Psoas muscle (tissue), 8 donors: ENCODE measurements around the gene NUP210L. TPM values are rescaled to one million over a fixed set of nuclear protein-coding genes. Genes with fewer than 3 reads are reported as not detected.

Source experiments
- ATAC-seq, 4 donors: fragments of 200-7000 bp; cut with Tn5 transposase; one replicate each; pipeline ENCODE4 v1.9.1; 2020; ENCODE audit warnings: moderate library complexity in 3 of 4, mild to moderate bottlenecking in 2 of 4
- DNase-seq, 2 donors: peaks; one replicate each; pipeline ENCODE4 v3.0.0-alpha.2; 2020
- H3K27ac ChIP-seq: fragments of 200-600 bp; one replicate; pipeline ENCODE4 v1.8.0; 2022
- H3K27me3 ChIP-seq, 3 donors: fragments of 200-600 bp in 1 of 3; one replicate each; pipeline versions ENCODE4 v1.6.1 to v1.8.0; 2013 to 2022; ENCODE audit warnings: low read length in 2 of 3, mild to moderate bottlenecking in 2 of 3, moderate library complexity in 1 of 3; ENCODE audit not compliant: insufficient read depth in 3 of 3
- H3K36me3 ChIP-seq, 2 donors: fragments of 200-600 bp in 1 of 2; one replicate each; pipeline versions ENCODE4 v1.6.1 to v1.8.0; 2013 to 2022; ENCODE audit warnings: low read depth in 1 of 2, mild to moderate bottlenecking in 1 of 2, moderate library complexity in 1 of 2; ENCODE audit not compliant: insufficient read depth in 1 of 2
- H3K4me1 ChIP-seq: fragments of 200-600 bp; one replicate; pipeline ENCODE4 v1.8.0; 2022
- H3K4me3 ChIP-seq: fragments of 200-600 bp; one replicate; pipeline ENCODE4 v1.8.0; 2022; ENCODE audit warnings: mild to moderate bottlenecking
- H3K9me3 ChIP-seq: fragments of 200-600 bp; one replicate; pipeline ENCODE4 v1.8.0; 2022
- CTCF ChIP-seq: fragments of 200-600 bp; IDR thresholded peaks from one replicate; pipeline ENCODE4 v1.8.0; 2022; ENCODE audit warnings: antibody characterized with exemption
- WGBS, 3 donors: extraction: QIAGEN DNeasy Blood & Tissue Kit; methylation state at CpG; one replicate each; pipeline versions ENCODE4 v1.1.6 to v1.1.7; 2013; 5-methylcytosine and 5-hydroxymethylcytosine counted together
- intact Hi-C, 2 donors: fragments of 100-400 bp; cut with DNase I; formaldehyde crosslinking; loops; one replicate each; pipeline versions ENCODE4 v1.11.0 to v1.14.2; 2022
- polyA plus RNA-seq, 3 donors: library from polyadenylated mRNA; stranded (reverse); fragments of 200-250 nt; gene quantifications; one replicate each; pipeline ENCODE4 v1.2.3, GENCODE V29; 2013
- total RNA-seq, 4 donors: library from RNA; stranded (reverse); fragmentation: NEBNext Ultra II Directional in 2 of 4; extraction: Animal tissue kit (Norgen Biotek cat#: 25700) in 2 of 4; gene quantifications; one replicate each; pipeline versions ENCODE4 v1.2.1 to v1.2.4, GENCODE V29; 2021 to 2023
- donor health status: healthy with polysubstance abuse.
- donor health status: DM: no; HTN: no; CAD: no; lungs with moderate emphysema.
- donor health status: Bipolar disorder and iron deficiency.
- donor health status: healthy.
- donor health status: DM: yes; HTN: yes; CAD: no.
- donor health status: DM: no; HTN: no; CAD: no.
- donor health status: DM: no; HTN: no; CAD: no.
- donor health status: DM: yes; HTN: yes; CAD: no.

NUP210L gene
- total and polyA plus RNA-seq, 7 donors = 0.01 to 3.0 (median 0.19) TPM; not detected in 2

GRCh38 chr1:154097873-154098272 lies 57.0 kb downstream of the NUP210L start:
- Histone ChIP-seq H3K4me1 (no peaks in the 10 kb centered on the region), H3K4me3 (no peak overlapping the region), H3K27me3 (no peaks in the 10 kb centered on the region), H3K9me3 (no peaks in the 10 kb centered on the region), H3K36me3 (no peaks in the 10 kb centered on the region), H3K27ac (no peak overlapping the region)
- ATAC-seq (peak in 2 of 4 donors; percentile 54 to 83), DNase-seq (no peak)
- WGBS, 3 donors = 26 to 42% (median 42%) methylated on average over 2 of the region's 2 CpGs
- intact Hi-C loops = no loop called here
- no peak for TF ChIP-seq CTCF

GRCh38 chr1:154095456-154096060 lies 59.3 kb downstream of the NUP210L start:
- TF ChIP-seq CTCF = no peak
- no peak overlapping the region for H3K27ac ChIP-seq
- 49 to 93% (median 50%) methylated on average over 2 of the region's 2 CpGs for WGBS, 3 donors
- no peaks in the 10 kb centered on the region for H3K36me3 ChIP-seq
- H3K9me3 ChIP-seq = no peaks in the 10 kb centered on the region
- ATAC-seq (no peak), DNase-seq (no peak)
- H3K4me3 ChIP-seq = no peak overlapping the region
- no peaks in the 10 kb centered on the region for H3K4me1 ChIP-seq
- intact Hi-C loops = no loop called here
- no peaks in the 10 kb centered on the region for H3K27me3 ChIP-seq

- H3K36me3 ChIP-seq = no peaks in the 10 kb centered on the region
- no peak for DNase-seq
- H3K27me3 ChIP-seq = no peaks in the 10 kb centered on the region
- no peak for ATAC-seq
- no peak overlapping the region for H3K4me3 ChIP-seq
- intact Hi-C loops = no loop called here
- no peak for TF ChIP-seq CTCF
- no peak overlapping the region for H3K27ac ChIP-seq
- no peaks in the 10 kb centered on the region for H3K9me3 ChIP-seq
- H3K4me1 ChIP-seq = no peaks in the 10 kb centered on the region
- 85 to 88% (median 85%) methylated on average over 4 of the region's 4 CpGs for WGBS, 3 donors
Observed at GRCh38 chr1:154094411-154094810, 60.5 kb downstream of the NUP210L start.

- Histone ChIP-seq H3K4me3 (no peak overlapping the region), H3K36me3 (no peaks in the 10 kb centered on the region), H3K27ac (no peak overlapping the region), H3K27me3 (no peaks in the 10 kb centered on the region), H3K9me3 (no peaks in the 10 kb centered on the region), H3K4me1 (no peaks in the 10 kb centered on the region)
- TF ChIP-seq CTCF = no peak
- DNase-seq (no peak), ATAC-seq (no peak)
- intact Hi-C loops = no loop called here
- WGBS, 3 donors = 47 to 60% (median 52%) methylated on average over 3 of the region's 3 CpGs
Observed at GRCh38 chr1:154093699-154094098, 61.2 kb downstream of the NUP210L start.

- WGBS, 3 donors = 92 to 94% (median 93%) methylated on average over 6 to 7 of the region's 7 CpGs
- ATAC-seq (no peak), DNase-seq (no peak)
- Histone ChIP-seq H3K27ac (no peak overlapping the region), H3K27me3 (no peaks in the 10 kb centered on the region), H3K4me1 (no peaks in the 10 kb centered on the region), H3K4me3 (no peak overlapping the region), H3K36me3 (no peaks in the 10 kb centered on the region), H3K9me3 (no peaks in the 10 kb centered on the region)
- no peak for TF ChIP-seq CTCF
- intact Hi-C loops = no loop called here
Observed at GRCh38 chr1:154091706-154092105, 63.2 kb downstream of the NUP210L start.
